NCI-H1436 (cell line): Measurements from ENCODE around the gene PIP5KL1.

Source experiments
- DNase-seq: peaks from one replicate; lab custom pipeline; 2025; lab: John Stamatoyannopoulos, UW

PIP5KL1 gene

DNA sequence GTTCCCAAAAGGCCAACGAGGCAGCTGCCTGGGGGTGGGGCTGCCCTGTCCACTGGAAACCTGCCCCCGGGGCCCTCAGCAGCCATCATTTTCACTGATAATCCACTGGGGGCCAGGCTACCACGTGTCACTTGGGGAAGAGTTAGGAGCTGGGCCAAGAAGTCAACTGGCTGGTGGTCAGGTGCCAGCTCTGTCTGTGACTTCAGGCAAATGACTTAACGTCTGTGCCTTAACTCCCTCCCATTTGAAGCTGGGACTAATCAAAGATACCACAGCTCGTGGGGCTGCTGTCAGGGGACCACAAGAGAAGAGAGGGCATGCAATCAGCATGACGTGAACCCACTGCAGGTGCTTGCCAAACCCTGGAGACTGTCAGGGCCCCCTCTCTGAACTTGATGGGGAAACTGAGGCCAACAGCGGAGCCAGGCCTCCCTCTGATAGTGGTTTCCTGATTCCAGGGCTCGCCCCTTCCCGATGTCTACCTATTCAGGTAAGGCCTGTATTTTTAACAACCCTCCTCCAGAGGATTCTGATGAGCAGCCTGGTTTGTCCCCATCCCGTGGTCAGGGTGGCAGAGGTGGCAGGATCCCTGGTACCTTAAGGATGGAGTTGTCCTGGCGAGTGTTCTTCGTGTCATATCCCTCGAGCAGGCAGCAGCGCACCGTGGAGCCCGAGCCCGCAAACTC, 19.4 kb upstream of the PIP5KL1 start:
- no peak for DNase-seq

GRCh38 chr9:127947841-127948710, 17.5 kb upstream of the PIP5KL1 start:
- DNase-seq, result no peak

DNA sequence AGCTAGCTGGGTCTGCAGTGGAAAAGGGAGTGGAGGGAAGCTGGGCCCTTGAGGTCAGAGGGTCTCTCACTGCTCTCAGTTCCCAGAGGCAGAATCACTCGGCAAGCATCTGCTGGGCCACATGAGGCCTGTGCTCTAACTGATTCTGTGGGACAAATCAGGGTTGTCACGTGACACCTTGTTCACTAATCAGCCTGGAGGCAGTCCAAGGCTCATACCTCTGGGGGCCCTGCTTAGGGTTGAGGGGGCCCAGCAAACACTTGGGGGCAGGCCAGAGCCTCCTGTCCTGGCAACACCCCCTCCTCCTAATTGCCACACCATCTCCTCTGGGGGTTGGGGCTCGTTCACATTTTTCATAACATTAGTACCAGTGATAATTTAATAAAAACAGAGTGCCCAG, 16.2 kb upstream of the PIP5KL1 start:
- no peak for DNase-seq

GRCh38 chr9:127945942-127946341, 15.4 kb upstream of the PIP5KL1 start:
- DNase-seq, result no peak

DNA sequence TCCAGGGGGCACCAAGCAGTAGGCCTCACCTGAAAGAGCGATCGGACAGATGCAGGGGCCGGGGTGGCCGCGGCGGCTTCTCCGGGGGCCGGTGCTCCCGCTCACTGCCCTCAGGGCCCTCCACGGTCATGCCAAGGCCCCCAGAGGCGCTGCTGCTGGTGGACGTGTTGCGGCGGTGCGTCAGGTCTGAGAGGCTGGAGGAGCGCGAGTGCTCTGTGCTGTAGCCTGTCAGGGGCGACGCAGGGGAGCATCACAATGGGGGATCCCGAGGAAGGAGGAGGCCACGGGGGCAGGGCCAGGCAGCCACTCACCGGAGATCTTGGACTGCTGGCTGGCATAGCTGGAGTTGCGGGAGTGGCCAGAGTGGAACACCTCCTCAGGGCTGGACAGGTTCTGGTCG, 14.8 kb upstream of the PIP5KL1 start:
- DNase-seq, result no peak

GRCh38 chr9:127944586-127945218, 14.1 kb upstream of the PIP5KL1 start:
- no peak for DNase-seq

DNA sequence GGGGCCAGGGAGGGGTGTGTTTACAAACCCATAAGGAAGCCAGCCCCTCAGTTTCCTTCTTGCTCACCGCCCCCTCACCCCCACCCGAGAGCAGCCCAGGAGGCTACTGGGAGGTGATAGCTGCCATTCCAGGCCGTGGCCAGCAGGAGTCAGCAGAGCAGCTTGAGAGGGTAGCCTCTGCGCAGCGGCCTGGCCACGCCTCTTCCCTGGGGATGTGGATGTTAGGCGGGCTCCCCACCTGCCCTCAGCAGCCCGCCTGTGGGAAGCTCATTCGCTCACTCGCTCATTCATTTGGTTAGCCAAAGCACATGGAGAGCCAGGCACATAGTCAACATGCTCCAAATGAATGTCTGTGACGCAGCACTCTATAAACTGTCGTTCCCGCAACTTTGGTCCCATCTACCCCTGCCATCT, 13.2 kb upstream of the PIP5KL1 start:
- peak; percentile 92 for DNase-seq

DNA sequence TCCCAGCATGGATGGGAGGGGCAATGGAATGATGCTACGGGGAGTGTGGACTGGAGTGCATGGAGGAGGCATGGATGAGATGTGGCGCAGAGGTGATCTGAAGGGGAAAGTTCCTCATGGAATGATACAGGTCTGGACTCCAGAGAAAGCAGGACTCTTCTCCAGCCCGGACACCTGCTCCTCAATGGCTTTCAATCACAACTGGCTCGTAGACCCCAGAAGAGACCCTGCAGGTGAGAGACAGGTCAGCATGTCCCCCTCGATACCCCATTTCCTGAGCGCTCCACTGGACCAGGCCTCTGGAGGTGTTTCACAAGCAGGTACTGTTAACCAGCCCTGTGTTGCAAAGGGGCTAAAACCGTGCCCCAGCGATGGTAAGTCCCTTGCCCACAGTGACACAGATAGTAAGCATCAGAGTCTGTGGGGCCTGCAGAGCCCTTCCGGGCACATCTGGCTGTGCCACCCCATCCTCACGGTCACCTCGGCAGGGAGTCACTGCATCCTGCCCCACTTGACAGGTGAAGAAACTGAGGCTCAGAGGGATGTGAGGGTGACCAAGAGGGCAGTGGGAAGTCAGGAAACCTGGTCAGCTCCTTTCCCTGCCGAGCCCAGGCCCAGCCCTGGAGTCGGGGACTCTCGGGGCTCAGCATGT, 12.6 kb upstream of the PIP5KL1 start:
- DNase-seq, result no peak

GRCh38 chr9:127942216-127943010, 11.8 kb upstream of the PIP5KL1 start:
- peak; percentile 32 for DNase-seq

DNA sequence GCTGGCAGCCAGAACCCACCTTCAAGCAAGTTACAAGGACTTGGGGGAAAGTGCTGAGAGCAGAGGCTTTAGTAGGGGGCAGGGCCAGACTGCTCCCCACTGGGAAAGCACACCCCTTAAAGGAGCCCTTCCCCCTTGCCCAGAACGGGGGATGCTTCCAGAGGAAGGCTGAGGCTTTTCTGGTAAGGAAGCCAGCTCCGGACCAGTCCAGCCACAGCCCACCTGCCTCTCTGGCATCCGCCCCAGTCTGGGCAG, 11.3 kb upstream of the PIP5KL1 start:
- DNase-seq, result no peak

DNA sequence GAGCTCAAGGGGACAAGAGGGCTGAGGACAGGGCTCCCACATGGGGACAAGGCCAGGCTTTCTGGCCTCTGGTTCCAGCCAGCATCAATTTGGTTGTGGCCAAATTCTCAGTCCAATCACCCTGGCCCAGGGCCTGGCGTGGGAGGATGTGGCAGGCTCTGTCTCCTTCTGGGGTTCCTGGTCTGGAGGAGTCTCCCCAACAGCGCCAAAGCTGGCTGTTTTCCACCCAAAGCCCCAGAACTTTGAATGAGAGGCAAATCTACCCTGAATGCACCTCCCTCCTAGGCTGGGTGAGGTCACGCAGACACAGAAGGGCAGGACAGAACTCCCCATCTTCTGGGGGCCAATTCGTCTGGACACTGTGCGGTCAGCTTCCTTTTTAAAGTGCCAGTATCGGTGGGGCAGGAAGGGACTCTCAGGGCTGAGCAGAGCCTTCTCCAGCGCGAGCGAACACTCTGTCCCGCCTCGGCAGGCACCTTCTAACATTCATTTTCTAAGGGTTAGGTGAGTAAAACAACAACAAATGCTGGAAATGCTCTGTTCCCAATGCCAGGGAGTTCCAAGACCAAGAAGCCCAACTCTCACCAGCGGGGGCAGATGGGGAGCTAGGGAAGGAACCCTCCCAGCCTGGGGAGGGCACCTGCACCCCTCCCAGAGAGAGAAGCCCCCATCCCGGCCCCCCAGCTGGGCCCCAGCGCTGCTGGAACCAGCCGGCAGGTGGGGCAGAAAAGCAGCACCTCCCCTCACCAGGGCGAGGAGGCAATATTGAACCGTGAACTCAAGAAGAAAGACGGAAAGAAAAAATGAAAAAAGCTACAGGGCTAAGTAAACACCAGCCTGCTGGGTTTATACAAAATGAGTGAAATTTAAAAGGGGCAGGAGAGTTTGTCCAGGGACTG, 10.7 kb upstream of the PIP5KL1 start:
- no peak for DNase-seq

DNA sequence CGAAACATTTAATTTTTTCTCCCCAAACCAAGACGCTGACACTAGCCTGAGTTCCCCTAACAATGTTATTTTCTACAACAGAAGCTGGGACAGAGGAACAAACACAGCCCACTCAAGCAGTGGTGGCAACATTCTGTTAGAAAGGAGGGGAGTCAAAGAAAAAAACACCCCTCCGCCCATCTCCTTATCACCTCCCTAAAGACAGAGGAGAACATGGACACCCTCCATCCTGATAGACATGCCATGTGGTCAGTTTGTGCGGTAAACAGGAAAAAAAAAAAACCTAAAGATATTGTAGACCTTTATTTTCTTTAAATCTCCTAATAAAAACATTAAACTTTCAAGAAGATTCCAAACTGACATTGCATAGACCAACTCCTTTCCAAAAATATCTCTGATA, 10.0 kb upstream of the PIP5KL1 start:
- no peak for DNase-seq

DNA sequence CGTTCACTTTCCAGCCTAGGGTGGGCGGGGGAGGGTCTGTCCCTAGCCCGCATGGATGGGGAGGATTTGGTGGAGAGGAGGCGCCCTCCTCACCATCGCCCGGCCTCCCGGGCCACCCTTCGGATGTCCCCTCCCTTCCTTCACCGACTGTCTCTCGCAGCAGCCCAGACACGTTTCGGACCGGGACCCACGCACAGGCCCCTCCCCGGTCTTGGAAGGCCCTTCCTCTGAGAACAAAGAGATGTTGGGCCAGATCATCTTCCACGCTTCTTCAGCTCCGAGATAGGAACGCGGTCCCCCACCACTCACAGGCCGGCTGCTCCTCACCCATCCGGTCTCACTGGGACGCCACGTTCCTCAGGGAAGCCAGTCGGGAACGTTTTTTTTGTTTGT, 7.7 kb upstream of the PIP5KL1 start:
- no peak for DNase-seq

DNA sequence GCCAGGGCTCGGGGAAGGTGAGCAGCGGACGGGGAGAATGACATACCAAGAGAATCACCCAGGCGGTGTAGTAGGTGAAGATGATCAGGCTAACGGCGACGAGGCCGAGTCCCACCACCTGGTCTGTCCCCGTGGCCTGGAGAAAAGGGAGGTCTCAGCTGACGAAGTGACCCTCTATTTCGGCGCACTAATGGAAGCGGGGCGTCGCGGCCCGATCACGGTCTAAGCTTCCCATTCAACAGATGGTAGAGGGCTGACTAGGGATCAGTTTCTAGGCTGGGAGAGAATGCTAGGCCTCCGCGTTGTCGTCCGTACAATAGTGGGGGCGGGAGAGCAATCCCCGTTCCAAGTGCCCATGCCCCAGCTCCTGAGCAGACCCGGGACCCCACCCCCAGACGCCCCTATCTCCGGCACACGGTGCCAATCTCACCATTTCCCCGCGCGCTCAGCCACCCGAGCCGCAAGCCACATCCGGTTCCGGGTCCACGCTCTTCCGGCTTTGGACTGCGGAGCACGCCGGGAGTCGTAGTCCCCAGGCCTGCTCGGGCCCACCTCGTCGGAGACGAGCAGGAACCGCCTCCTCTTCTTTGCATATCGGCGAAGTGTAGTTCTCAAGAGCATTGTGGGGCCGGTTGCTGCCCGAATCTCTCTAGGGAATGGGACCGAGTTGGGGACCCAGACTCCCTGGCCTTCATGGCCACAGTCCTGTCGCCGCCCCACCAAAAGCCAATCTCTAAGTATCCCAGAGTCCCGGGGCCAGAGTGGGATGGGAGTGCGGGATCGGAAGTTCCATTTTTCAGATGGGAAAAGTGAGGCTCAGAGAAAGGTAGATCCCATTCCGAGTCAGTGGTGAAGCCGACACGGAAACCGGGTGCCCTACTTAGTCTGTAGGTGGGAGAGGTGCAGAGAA, 7.1 kb upstream of the PIP5KL1 start, which contains the start of gene DPM2:
Gene DPM2, minus strand, starts transcription at position 467 of the 910 bp plus-strand sequence. Its CDS starts 34 bp downstream, at position 433.
- DNase-seq, result peak; percentile 66

DNA sequence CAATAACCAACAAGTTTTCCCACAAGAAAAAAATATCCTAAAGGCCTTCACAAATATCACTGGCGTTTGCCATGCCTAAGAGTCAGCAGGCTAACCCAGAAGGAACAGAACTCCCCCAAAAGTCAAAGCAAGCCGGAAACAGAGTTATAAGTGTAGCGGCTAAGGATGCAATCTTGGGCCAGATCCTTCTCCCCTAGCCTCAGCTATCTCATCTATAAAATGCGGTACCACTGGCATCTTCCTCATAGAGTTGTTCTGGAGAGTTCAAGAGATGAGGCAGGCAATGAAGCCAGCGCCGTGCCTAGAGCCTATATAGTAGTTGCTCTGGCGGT, 6.4 kb upstream of the PIP5KL1 start:
- no peak for DNase-seq

- no peak for DNase-seq
Observed at GRCh38 chr9:127936347-127936852, 5.8 kb upstream of the PIP5KL1 start.

GRCh38 chr9:127935765-127936221, 5.2 kb upstream of the PIP5KL1 start:
- DNase-seq, result no peak

DNA sequence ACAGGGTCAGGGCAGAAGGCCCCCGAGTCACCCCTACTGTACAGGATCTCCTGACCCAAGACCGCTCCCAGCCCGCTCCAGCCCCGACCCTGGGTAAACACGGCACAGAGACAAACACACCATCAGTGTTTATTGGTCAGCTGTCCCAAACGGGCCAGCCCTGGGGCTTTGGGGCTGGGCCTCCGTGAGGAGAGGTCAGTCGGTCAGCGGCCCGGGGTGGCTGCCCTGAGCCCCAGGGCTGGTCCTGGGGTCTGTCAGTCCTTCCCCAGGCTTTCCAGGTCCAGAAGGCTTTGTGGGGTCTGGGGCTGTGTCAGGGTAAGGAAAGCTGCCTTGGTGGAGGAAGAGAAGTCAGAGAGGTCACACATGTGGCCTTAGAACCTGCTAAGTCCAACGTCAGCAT, 4.4 kb upstream of the PIP5KL1 start:
- no peak for DNase-seq

DNA sequence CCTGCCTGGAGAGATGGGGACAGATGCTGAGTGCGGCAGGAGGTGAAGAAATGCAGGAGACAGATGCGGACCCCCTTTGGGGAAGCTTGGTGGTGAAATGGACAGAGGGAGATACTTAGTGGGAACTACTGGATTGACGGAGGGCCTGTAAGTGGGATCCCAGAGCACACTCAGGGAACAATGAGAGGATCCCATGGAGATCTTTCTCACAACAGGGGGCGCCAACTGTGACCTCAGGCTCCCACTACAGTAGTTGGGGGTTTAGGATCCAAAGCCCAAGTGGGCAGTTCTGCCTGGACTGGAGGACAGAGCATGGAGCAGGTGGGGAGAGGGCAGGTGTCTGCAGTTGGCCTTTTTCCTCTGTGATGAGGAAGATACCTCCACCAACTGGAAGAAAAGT, 3.7 kb upstream of the PIP5KL1 start:
- DNase-seq, result no peak
